ENCODE measurements around the gene DDX11.
"Not testable (repeated sequence)": the region's sequence is repeated elsewhere in the genome, so short reads cannot be mapped to it uniquely, and the experiment has no call there.

GRCh38 chr12:31098771-31099170, 25.1 kb downstream of the DDX11 start:
- not testable (repeated sequence) for TF ChIP-seq EP300, POLR2A, POLR2AphosphoS5 (IDR thresholded peaks at IDR 0.05)
